ENCODE data around the gene PRLH. TPM values are rescaled to one million over a fixed set of nuclear protein-coding genes. Genes with fewer than 3 reads are reported as not detected.
A peak's percentile ranks its signal among the peaks of the same experiment; 100 is the strongest.
"Not testable (repeated sequence)": the region's sequence is repeated elsewhere in the genome, so short reads cannot be mapped to it uniquely, and the experiment has no call there.

PRLH gene
- total RNA-seq, 1 donor, result not detected

DNA sequence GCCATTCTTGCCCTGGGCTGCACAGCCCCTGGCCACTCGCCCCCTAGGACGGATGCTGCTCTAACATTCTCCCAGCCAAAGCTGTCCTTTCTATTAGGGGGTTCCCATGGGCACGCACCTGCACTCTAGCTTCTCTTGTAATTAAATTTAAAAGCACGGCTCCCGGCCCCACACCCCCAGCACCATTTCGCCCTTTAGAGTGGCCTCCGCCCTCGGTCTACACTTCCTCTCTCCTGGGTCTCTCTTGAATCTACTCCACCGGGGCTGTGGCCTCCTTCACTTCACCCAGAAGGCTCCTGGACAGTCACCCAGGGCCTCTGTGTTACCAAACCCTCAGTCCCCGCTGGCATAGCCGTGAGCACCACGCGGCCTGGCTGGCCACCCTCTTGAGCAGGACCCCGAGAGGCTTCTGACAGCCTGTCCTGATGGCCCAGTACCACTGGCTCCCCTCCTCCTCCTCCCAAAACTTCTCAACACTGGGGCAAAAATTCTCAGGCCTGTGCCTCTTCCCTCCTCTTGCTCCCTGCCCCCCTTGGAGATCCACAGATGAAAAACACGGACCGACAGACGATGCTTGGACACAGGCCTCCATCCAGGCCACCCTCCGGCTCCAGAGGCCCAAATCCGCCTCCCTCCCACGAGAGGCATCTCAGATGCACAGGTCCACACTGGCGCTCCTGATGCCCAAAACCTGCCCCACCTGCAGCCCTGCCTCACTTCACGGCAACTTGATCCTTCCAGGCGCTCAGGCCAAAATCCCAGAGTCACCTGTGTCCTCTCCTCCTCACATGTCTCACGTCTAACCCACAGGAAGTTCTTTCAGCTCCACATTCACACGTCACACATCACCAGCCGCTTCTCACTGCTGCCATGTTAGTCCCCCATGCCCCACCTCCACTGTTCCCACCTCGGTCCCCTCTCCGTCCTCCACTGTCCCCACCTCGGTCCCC, 31.1 kb downstream of the PRLH start:
- no peak for DNase-seq (ENCODE audit: low read depth in 2 of 3, low spot score in 2 of 3)

DNA sequence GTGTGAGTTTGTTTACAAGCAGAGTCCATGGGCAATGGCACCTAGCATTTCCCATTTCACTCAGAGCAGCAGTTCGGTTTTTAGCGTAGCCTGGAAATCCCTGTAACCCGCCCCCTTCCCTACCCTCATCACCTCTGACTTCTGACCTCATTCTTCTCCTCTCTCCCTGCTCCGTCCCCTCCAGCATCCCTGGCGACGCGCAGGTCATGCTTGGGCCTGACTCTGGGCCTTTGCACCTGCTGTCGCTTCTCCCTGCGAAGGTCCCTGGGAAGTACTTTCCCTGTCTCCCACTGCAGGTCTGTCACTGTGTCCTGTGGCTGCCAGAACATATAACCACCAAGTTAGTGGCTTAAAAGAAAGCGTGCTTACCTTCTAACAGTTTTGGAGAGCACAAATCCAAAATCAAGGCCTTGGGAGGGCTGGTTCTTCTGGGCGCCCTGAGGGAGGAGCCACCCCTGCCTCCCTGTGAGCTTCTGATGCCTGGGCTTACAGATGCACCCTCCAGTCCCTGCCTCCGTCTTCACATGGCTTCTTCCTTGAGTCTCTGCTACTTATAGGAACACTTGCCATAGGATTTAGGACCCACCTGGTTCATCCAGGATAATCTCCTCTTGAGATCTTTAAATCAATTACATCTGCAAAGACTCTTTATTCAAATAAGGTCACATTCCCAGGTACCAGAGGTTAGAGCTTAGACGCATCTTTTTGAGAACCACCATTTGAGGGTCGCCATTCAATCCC, 32.3 kb downstream of the PRLH start:
- DNase-seq (ENCODE audit: low read depth in 2 of 3, low spot score in 2 of 3), result no peak

DNA sequence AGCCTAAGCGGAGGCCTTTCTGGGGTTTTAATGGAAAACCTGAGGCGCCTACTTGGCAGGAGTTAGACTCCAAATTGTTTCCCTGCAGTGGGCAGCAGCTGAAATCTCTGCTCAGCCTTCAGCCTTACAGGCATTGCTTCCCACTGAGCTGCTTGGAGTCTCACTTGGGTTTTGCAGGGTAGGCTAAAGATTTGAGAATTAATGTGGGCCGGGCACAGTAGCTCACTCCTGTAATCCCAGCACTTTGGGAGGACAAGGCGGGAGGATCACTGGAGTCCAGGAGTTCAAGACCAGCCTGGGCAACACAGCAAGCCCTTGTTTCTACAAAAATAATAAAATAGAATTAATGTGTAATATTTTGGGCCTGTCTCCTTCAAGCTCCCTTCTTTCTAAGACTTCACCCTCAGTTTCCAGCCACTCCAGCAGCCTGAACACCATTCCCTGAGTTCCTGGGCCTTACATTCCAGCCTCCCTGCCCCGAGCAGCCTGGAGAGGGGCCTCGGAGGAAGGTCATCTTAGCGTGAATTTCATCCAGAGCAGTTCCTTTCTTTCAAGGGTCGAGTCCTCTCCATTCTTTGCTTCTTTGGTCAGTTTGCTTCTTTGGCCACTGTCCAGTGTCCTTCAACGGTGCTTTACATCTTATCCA, 33.2 kb downstream of the PRLH start:
- DNase-seq (ENCODE audit: low read depth in 2 of 3, low spot score in 2 of 3), result no peak

DNA sequence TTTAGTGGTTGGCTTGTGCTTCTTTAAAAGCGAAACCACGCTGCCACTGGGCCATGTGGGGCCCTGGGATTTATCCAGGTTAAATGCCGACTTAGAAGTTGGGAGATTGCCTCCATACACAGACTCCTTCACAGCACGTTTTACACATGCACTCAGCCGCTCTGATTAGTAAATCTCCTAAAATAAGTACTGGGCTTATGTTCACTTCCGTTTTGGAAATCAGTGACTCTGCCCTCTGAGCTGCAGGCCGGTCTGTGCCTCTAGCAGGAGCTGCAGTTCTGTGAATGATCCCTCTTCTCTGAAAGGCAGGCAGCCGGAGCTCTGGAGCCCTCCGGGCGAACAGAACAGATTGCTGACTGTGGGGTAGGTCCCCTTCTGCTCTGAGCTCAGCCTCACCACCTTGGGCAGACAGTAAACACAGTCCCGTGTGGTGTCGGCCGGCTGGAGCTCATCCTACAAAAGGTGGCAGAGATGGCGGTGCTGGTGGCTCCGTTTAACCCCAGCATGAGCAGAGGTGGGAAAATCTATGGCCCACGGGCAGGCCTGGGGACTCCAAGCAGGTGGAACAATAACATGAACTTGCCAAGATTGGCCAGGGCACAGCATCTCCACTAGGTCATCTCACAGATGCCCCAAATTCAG, 34.0 kb downstream of the PRLH start:
- DNase-seq (ENCODE audit: low read depth in 2 of 3, low spot score in 2 of 3), result no peak

DNA sequence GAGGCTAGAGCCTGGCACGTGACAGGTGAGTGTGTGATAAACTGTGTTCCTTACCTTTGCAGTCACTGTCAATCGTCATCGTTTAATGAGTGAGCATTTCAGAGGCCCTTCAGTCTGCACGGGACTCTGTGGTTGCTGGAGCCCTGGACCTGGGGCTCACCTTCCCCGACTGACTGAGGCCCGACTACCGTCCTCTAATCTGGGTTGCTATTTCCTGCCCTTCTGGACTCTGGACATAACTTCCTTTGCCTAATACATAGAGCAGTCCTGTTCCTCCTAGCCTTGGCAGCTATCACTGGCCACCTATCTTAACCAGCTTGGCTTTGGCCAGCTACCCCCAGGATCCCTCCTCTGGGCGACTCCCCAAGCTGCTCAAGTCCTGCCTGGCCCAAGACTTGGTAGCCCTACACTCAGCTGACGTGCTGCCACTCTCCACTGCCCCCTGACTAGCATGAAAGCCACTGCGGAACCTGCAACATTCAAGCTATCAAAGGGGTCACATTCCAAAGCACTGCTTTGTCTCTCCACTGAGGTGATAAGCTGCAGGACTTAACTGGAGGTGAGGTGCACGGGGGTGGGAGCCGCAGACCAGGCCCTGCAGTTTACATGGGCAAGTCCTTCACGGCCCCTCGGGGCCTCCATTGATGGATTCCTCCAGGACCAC, 35.2 kb downstream of the PRLH start:
- no peak for DNase-seq (ENCODE audit: low read depth in 2 of 3, low spot score in 2 of 3)

DNA sequence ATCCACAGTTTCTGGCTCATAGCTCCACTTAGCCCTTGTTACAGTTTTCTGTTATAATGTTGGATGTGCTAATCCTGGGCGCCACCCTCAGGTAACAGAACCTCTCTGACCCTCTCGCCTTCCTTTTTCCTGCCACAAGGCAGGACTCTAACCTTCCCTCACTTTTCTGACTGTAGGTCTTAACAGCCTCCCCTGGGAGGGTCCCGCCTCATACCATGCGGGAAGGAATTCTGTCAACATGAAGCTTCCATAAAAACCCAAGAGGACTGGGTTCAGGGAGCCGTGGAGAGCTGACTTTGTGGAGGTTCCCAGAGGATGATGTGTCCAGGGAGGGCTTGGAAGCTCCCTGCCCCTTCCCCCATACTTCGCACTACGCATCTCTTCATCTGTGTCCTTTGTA, 36.0 kb downstream of the PRLH start:
- DNase-seq (ENCODE audit: low read depth in 2 of 3, low spot score in 2 of 3), result no peak

DNA sequence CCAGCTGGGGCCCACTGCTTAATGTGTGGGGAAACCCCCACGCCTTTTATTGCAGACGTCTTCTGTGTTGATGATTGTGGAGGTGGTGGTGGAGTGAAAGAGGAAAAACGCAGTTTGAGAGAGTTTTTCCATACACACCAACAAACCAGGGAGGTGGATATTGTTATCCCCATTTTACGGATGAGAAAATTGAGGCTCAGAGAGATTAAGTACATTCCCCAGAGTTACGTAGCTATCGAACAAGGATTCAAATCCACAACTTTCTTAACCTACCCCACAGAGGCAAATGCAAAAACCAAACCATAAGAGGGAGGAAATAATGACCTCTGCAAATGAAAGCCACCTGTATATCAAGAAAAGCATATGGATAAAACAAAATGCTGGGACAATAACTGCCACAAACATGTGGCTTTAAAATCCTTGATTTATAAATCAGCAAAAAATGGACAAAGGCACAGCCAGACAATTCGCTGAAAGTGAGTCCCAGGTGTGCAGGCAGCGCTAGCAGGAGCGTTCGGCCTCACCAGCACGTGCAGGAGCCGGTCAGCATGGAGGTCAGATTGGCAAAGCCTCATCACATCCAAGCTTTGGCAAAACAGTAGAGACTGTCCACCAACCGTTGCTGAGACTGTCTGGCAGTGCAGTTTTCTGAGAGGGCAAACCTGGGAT, 36.8 kb downstream of the PRLH start:
- DNase-seq (ENCODE audit: low read depth in 2 of 3, low spot score in 2 of 3), result no peak

DNA sequence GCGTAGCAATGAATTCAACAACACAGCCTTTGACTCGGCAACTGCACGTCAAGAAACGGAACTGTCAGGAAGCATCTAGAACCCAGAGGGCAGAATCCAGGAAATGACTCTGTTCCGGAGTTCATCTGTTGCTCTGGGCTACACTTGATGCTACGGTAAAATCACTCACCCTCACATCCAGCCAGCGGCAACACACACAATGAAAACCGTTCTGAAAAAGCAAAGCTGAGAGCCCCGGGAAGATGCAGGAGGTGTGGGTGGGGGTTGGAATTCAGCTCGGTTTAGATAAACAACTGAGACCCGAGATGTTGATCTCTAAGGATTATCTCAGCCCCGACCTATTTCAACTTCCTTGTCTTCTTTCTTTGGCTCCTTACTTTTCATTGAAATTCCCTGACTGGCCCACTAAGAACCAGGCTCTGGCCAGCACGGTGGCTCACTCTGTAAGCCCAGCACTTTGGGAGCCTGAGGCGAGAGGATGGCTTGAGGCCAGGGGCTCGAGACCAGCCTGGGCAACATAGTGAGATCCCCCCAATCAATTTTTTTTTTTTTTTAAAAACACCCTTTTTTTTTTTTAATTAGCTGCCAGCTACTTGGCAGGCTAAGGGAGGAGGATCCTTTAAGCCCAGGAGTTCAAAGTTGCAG, 37.5 kb downstream of the PRLH start:
- peak; percentile 54 to 95 (median 88) for DNase-seq (ENCODE audit: low read depth in 2 of 3, low spot score in 2 of 3)

DNA sequence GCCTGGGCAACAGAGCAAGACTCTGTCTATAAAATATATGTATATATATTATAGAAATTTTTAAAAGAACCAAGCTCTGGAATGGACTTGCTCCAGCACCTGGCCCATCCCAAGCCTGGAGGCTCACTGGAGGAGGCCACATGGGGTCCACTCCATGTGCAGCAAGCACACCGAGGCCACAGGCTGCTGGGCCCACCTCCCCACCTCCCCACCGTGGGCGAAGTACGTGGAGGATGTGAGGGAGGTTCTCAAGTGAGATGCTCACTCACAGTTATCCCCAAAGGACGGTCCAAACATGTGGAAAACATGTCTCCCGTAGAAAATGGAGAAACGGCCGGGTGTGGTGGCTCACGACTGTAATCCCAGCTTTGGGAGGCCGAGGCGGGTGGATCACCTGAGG, 38.0 kb downstream of the PRLH start:
- no peak for DNase-seq (ENCODE audit: low read depth in 2 of 3, low spot score in 2 of 3)

DNA sequence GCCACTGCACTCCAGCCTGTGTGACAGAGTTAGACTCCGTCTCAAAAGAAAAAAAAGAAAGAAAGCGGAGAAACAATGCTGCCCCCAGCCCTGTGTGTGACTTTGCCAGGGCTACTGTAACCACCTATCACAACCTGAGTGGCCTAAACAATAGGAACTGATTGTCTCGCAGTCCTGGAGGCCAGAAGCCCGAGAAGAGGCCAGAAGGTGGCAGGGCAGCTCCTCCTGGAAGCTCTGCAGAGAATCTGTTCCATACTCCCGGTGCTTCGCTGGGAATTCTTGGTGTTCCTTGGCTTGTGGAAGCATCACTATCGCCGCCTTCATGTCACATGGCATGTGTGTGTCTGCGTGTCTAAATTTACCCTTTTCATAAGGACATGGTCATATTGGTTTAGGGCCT, 38.6 kb downstream of the PRLH start:
- no peak for DNase-seq (ENCODE audit: low read depth in 2 of 3, low spot score in 2 of 3)

DNA sequence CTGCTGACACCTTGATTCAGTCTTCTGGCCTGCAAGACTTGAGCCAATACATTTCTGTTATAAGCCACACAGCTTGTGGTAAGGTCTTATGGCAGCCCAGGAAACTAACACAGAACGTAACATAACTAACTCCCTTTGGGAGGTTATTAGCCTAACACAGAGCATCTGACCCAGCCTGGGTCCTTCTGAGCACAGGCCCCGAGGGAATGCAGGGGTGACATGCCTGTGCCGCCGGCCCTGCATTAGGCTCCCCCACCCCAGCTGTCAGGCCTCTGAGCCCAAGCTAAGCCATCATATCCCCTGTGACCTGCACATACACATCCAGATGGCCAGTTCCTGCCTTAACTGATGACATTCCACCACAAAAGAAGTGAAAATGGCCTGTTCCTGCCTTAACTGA, 40.1 kb downstream of the PRLH start:
- DNase-seq (ENCODE audit: low read depth in 2 of 3, low spot score in 2 of 3), result not testable (repeated sequence)

DNA sequence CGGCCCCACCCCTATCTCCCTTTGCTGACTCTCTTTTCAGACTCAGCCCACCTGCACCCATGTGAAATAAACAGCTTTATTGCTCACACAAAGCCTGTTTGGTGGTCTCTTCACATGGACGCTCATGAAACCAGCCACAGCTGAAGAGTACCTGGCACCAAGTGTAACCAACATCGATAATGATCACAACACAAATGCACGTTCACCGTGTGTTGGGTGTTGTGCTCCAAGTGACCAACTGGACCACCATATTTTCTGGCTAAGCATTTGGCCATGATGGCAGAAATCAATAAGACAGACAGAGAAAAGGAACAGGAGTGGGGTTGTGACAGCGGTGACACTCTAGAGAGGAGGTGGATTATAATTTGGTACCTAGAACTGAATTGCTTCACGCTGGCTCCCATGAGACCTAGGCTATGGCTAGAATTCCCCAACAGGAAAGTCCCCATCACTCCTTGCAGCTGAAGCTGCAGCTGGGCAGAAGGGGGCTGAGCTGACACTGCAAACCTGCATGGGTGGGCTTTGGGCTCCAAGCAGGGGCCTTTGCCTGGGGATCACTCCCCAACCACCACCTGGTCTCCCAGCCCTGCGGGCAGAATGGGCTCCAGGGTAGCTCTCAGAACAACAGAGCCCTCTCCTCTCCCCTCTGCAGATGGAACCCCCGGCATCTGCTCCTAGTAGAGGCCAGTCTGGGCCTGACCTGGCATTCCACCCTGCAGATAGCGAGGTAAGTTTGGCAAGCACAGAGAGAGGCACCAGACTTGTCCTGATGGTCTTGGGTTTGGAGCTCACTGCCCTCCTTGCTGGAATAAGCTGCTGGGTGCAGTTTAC, 46.4 kb downstream of the PRLH start:
- DNase-seq (ENCODE audit: low read depth in 2 of 3, low spot score in 2 of 3), result no peak

DNA sequence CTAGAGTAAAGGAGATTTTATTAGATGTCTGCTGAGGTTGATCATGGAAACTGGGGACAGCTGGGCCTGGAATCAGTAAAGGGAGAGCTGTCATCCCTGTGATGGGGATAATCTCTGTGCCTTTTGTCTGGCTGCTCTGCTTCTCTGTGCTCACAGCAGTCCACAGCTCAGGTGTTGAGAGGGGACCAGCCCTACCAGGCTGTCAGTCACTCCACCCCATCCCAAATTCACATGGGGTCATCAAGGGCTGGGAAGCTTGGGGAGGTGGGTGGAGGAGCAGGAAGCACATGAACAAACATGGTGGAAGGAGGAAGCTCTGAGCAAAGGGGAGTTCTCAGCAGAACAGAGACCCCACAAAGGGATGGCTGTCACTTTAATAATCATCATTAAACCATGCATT, 47.3 kb downstream of the PRLH start:
- DNase-seq (ENCODE audit: low read depth in 2 of 3, low spot score in 2 of 3), result no peak

DNA sequence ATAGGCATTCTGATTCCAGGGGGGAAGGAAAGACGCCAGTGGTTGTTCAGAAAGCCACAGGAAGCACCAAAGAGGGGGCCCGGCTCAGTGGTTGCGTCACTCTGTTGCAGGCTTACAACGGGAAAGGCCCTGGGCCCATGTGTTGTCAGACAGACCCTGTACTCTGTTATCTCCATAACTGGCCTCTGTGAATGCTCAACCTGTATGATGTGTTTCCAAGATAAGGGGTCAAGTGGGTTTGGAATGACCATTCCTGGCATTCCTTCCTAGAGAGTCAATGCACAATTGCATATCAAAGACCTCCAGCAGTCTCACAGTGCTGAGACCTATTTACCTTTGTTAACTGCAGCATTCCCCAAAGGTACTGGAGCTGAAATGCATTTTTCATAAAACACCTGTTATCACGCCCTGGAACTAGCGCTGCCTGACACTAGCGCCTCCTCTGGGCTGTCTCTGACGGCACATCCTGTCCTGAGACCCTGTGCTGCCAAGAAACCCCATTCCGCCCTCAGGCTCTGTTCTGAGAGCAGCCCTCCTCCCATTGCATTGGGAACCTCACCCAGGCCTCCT, 47.9 kb downstream of the PRLH start:
- peak in 2 of 3 donors; percentile 71 to 77 for DNase-seq (ENCODE audit: low read depth in 2 of 3, low spot score in 2 of 3)

DNA sequence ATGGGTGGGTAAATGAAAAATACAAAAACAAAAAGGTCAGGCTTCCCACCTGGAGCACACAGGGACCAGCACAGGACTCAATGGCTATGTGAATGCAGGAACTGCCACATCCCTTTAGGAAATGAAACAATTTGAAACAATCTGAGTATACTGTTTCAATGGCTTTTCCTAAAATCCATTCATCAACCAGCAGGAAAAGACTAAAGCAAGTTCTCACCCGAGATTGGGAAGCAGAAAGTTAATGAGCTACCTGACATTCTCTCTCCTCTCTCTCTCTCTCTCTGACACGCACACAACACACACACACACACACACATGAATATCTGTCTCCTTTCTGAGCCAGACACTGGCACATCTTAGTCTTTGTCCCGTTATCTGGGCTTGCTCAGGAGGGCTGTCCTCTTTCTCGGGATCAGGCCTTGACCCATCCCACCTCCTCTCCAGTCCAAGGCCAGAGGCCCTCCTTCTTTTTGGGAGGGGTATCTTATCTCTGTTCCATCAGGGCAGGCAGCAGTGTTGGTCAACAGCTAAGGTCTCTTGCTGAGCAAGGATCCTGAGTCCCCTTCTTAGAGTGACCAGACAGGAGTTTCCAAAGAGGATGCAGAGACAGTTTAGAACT, 49.4 kb downstream of the PRLH start:
- DNase-seq (ENCODE audit: low read depth in 2 of 3, low spot score in 2 of 3), result no peak

DNA sequence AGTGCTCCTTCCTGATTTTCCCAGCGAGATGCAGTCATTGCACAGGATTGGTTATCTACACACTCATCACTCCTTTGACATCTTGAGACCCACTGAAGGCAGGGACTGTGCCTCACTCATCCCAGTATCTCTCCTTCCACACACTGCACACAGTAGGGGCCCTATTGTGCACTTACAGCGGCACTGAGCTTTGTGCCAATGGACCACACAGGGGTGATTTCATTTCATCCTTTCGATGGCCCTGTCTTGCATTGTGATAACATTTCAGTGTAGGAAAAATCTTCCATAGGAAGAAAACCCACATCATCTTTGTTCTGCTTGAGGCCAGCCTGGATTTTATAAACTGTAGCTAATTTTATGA, 50.0 kb downstream of the PRLH start:
- DNase-seq (ENCODE audit: low read depth in 2 of 3, low spot score in 2 of 3), result no peak
